GM18505 (cell line): Measurements from ENCODE around the gene CSMD2.

Experiments
- ATAC-seq: cut with Tn5 transposase; IDR thresholded peaks from one replicate; pipeline ENCODE4 v1.9.1; 2021; ENCODE audit not compliant: unreplicated experiment
- POLR2A ChIP-seq: IDR thresholded peaks from 4 replicates; pipeline ENCODE4 v1.6.1; 2011; ENCODE audit warnings: borderline replicate concordance; ENCODE audit not compliant: insufficient read depth, insufficient read length; ENCODE audit errors: extremely low read depth

The CSMD2 gene

GRCh38 chr1:33710967-33711366, 454.1 kb downstream of the CSMD2 start:
- TF ChIP-seq POLR2A, result no peak
- ATAC-seq, result no peak

GRCh38 chr1:33709783-33710718, 455.0 kb downstream of the CSMD2 start:
- no peak for ATAC-seq

GRCh38 chr1:33709174-33709782, 455.8 kb downstream of the CSMD2 start:
- no peak for TF ChIP-seq POLR2A
- ATAC-seq, result no peak

More at GRCh38 chr1:33709783-33710718, 455.0 kb downstream of the CSMD2 start:
- no peak for TF ChIP-seq POLR2A

- no peak for TF ChIP-seq POLR2A
- ATAC-seq, result no peak
These were observed 458.3 kb downstream of the CSMD2 start for GRCh38 chr1:33706634-33707255.

GRCh38 chr1:33703464-33703863, 461.6 kb downstream of the CSMD2 start:
- no peak for ATAC-seq
- TF ChIP-seq POLR2A, result no peak

GRCh38 chr1:33698361-33699035, 466.5 kb downstream of the CSMD2 start:
- TF ChIP-seq POLR2A, result no peak
- ATAC-seq, result no peak

- no peak for TF ChIP-seq POLR2A
- no peak for ATAC-seq
These were observed 467.2 kb downstream of the CSMD2 start for GRCh38 chr1:33697816-33698215.

GRCh38 chr1:33696962-33697361, 468.1 kb downstream of the CSMD2 start:
- ATAC-seq, result no peak
- TF ChIP-seq POLR2A, result no peak

GRCh38 chr1:33696311-33696710, 468.7 kb downstream of the CSMD2 start:
- no peak for ATAC-seq
- no peak for TF ChIP-seq POLR2A

- no peak for ATAC-seq
- TF ChIP-seq POLR2A, result no peak
These were observed 472.5 kb downstream of the CSMD2 start for GRCh38 chr1:33692206-33693188.

GRCh38 chr1:33687000-33687399, 478.0 kb downstream of the CSMD2 start:
- no peak for TF ChIP-seq POLR2A
- ATAC-seq, result no peak

GRCh38 chr1:33686551-33686950, 478.5 kb downstream of the CSMD2 start:
- no peak for TF ChIP-seq POLR2A
- no peak for ATAC-seq
